Stomach (tissue), 4 donors: ENCODE data around the gene LRRC4C.

Source experiments
- CTCF ChIP-seq, 7 experiments: fragments of 450-650 bp in 4 of 7; fragments of 200-600 bp in 3 of 7; sonication (generic) in 3 of 7; IDR thresholded peaks; one replicate each; pipeline ENCODE4 v1.5.1; 2016 to 2019; ENCODE audit warnings: antibody characterized with exemption in 7 of 7, control low read depth in 2 of 7, mild to moderate bottlenecking in 1 of 7
- EP300 ChIP-seq: sonication (generic); formaldehyde crosslinking; IDR thresholded peaks from one replicate; pipeline ENCODE4 v1.6.1; 2017; ENCODE audit warnings: antibody characterized with exemption
- POLR2A ChIP-seq, 4 donors: fragments of 450-650 bp; IDR thresholded peaks; one replicate each; pipeline ENCODE4 v1.6.1; 2016; ENCODE audit warnings: antibody characterized with exemption in 4 of 4, control low read depth in 2 of 4, mild to moderate bottlenecking in 1 of 4, moderate library complexity in 1 of 4
- POLR2AphosphoS5 ChIP-seq, 3 donors: sonication (generic); formaldehyde crosslinking; IDR thresholded peaks; one replicate each; pipeline ENCODE4 v1.6.1; 2016; ENCODE audit warnings: antibody characterized with exemption in 3 of 3

GRCh38 chr11:40293655-40294348 is 1165.7 kb downstream of the LRRC4C start:
- TF ChIP-seq POLR2A (IDR thresholded peaks at IDR 0.05) (no peak), CTCF (IDR thresholded peaks at IDR 0.05) (peak in 5 of 7 experiments; percentile 74 to 90 (median 82)), POLR2AphosphoS5 (IDR thresholded peaks at IDR 0.05) (peak in 1 of 3 donors; percentile 6), EP300 (no peak)
